Spleen (tissue), 7 donors: ENCODE measurements around the gene DOCK1.

Experiments used
- CTCF ChIP-seq, 11 experiments: fragments of 200-600 bp in 7 of 11; fragments of 450-650 bp in 4 of 11; sonication (generic) in 4 of 11; IDR thresholded peaks in 8 of 11; conservative IDR thresholded peaks in 3 of 11; 1 replicate in 7 of 11; 2 replicates in 4 of 11; pipeline versions ENCODE4 v1.4.0 to v1.8.0; 2016 to 2021; ENCODE audit warnings: antibody characterized with exemption in 11 of 11, inconsistent platforms in 4 of 11, mild to moderate bottlenecking in 1 of 11
- POLR2AphosphoS5 ChIP-seq, 3 donors: sonication (generic); formaldehyde crosslinking; IDR thresholded peaks; one replicate each; pipeline ENCODE4 v1.5.1; 2017; ENCODE audit warnings: antibody characterized with exemption in 3 of 3
- donor health status: DM: no; HTN: no; CAD: no; lungs with moderate emphysema.
- donor health status: DM: no; HTN: no; CAD: no.
- donor health status: DM: no; HTN: no; CAD: no.

- TF ChIP-seq CTCF (IDR thresholded peaks at IDR 0.05 in 8 of 11, conservative IDR thresholded peaks at IDR 0.05 in 3 of 11) (no peak), POLR2AphosphoS5 (IDR thresholded peaks at IDR 0.05) (no peak)
Observed at GRCh38 chr10:127184582-127184981, 279.4 kb downstream of the DOCK1 start.
